Large intestine (tissue), 3 donors: ENCODE data around the gene ADAM19. TPM values are rescaled to one million over a fixed set of nuclear protein-coding genes. Genes with fewer than 3 reads are reported as not detected.

Experiments used
- DNase-seq, 2 donors: peaks; one replicate each; pipeline versions ENCODE4 v3.0.0 to v3.0.0-alpha.2; 2013
- H3K27ac ChIP-seq: one replicate; pipeline ENCODE4 v1.5.1; 2013; ENCODE audit warnings: low read length
- H3K27me3 ChIP-seq: 2 replicates; pipeline ENCODE4 v1.6.1; 2013; ENCODE audit warnings: low read length; ENCODE audit not compliant: control insufficient read depth, insufficient read depth
- H3K36me3 ChIP-seq: 2 replicates; pipeline ENCODE4 v1.6.1; 2013; ENCODE audit warnings: low read length; ENCODE audit not compliant: control insufficient read depth, insufficient read depth
- H3K4me1 ChIP-seq: one replicate; pipeline ENCODE4 v1.6.1; 2013; ENCODE audit warnings: low read length; ENCODE audit not compliant: control insufficient read depth, insufficient read depth
- H3K4me3 ChIP-seq: one replicate; pipeline ENCODE4 v1.5.1; 2013; ENCODE audit warnings: low read length
- H3K9me3 ChIP-seq: one replicate; pipeline ENCODE4 v1.6.1; 2013; ENCODE audit warnings: mild to moderate bottlenecking, low read depth, low read length, moderate library complexity; ENCODE audit not compliant: control insufficient read depth
- WGBS: methylation state at CpG from one replicate; pipeline ENCODE4 v1.1.5; 2013; ENCODE audit warnings: low lambda C conversion rate; ENCODE audit not compliant: insufficient coverage; 5-methylcytosine and 5-hydroxymethylcytosine counted together
- polyA plus RNA-seq: library from polyadenylated mRNA; unstranded; fragments of 120-200 nt; gene quantifications from one replicate; pipeline ENCODE4 v1.2.1, GENCODE V29; 2013

ADAM19 gene
- polyA plus RNA-seq, 1 donor = 13.6 TPM

GRCh38 chr5:157549954-157550549, 25.5 kb downstream of the ADAM19 start:
- Histone ChIP-seq H3K4me3 (no peak overlapping the region), H3K27ac (no peak overlapping the region), H3K9me3 (no peaks in the 10 kb centered on the region), H3K27me3 (no peaks in the 10 kb centered on the region), H3K36me3 (no peaks in the 10 kb centered on the region), H3K4me1 (peaks cover 5% of the 10 kb centered on the region)
- no peak for DNase-seq
- 100% methylated on average over 1 of the region's 5 CpGs for WGBS

GRCh38 chr5:157549283-157549629, 26.3 kb downstream of the ADAM19 start:
- Histone ChIP-seq H3K4me1 (no peaks in the 10 kb centered on the region), H3K4me3 (no peak overlapping the region), H3K9me3 (no peaks in the 10 kb centered on the region), H3K27ac (no peak overlapping the region), H3K27me3 (no peaks in the 10 kb centered on the region), H3K36me3 (no peaks in the 10 kb centered on the region)
- 90% methylated on average over 2 of the region's 3 CpGs for WGBS
- DNase-seq = no peak

- H3K9me3 ChIP-seq = no peaks in the 10 kb centered on the region
- DNase-seq = no peak
- no peak overlapping the region for H3K27ac ChIP-seq
- no peaks in the 10 kb centered on the region for H3K4me1 ChIP-seq
- H3K4me3 ChIP-seq = no peak overlapping the region
- no peaks in the 10 kb centered on the region for H3K36me3 ChIP-seq
- WGBS = no CpG with 5 or more reads among the region's 4 CpGs
- no peaks in the 10 kb centered on the region for H3K27me3 ChIP-seq
Observed at GRCh38 chr5:157548513-157549282, 26.9 kb downstream of the ADAM19 start.

GRCh38 chr5:157547941-157548512, 27.5 kb downstream of the ADAM19 start:
- Histone ChIP-seq H3K27me3 (no peaks in the 10 kb centered on the region), H3K4me3 (no peak overlapping the region), H3K27ac (no peak overlapping the region), H3K4me1 (no peaks in the 10 kb centered on the region), H3K36me3 (no peaks in the 10 kb centered on the region), H3K9me3 (no peaks in the 10 kb centered on the region)
- DNase-seq = no peak
- 71% methylated on average over 1 of the region's 3 CpGs for WGBS

- Histone ChIP-seq H3K36me3 (no peaks in the 10 kb centered on the region), H3K4me1 (no peaks in the 10 kb centered on the region), H3K27me3 (no peaks in the 10 kb centered on the region), H3K27ac (no peak overlapping the region), H3K4me3 (no peak overlapping the region), H3K9me3 (no peaks in the 10 kb centered on the region)
- DNase-seq = no peak
- WGBS = no CpG with 5 or more reads among the region's 6 CpGs
Observed at GRCh38 chr5:157546456-157547100, 29.0 kb downstream of the ADAM19 start.

- Histone ChIP-seq H3K27ac (no peak overlapping the region), H3K9me3 (no peaks in the 10 kb centered on the region), H3K36me3 (no peaks in the 10 kb centered on the region), H3K4me3 (no peak overlapping the region), H3K27me3 (no peaks in the 10 kb centered on the region), H3K4me1 (no peaks in the 10 kb centered on the region)
- no peak for DNase-seq
- no CpG with 5 or more reads among the region's 4 CpGs for WGBS
Observed at GRCh38 chr5:157545610-157546310, 29.8 kb downstream of the ADAM19 start.

GRCh38 chr5:157544623-157544989, 31.0 kb downstream of the ADAM19 start:
- Histone ChIP-seq H3K9me3 (no peaks in the 10 kb centered on the region), H3K36me3 (no peaks in the 10 kb centered on the region), H3K4me3 (no peak overlapping the region), H3K27me3 (no peaks in the 10 kb centered on the region), H3K4me1 (no peaks in the 10 kb centered on the region), H3K27ac (peak overlapping the region; percentile 31)
- no peak for DNase-seq
- 90% methylated on average over 2 of the region's 7 CpGs for WGBS

- H3K4me1 ChIP-seq = no peaks in the 10 kb centered on the region
- H3K36me3 ChIP-seq = no peaks in the 10 kb centered on the region
- no peaks in the 10 kb centered on the region for H3K27me3 ChIP-seq
- WGBS = 80% methylated on average over 1 of the region's 10 CpGs
- H3K27ac ChIP-seq = peak overlapping the region; percentile 31
- peak in 1 of 2 donors; percentile 22 for DNase-seq
- H3K9me3 ChIP-seq = no peaks in the 10 kb centered on the region
- no peak overlapping the region for H3K4me3 ChIP-seq
Observed at GRCh38 chr5:157543825-157544622, 31.6 kb downstream of the ADAM19 start.

- Histone ChIP-seq H3K4me1 (no peaks in the 10 kb centered on the region), H3K27ac (no peak overlapping the region), H3K27me3 (no peaks in the 10 kb centered on the region), H3K4me3 (no peak overlapping the region), H3K9me3 (no peaks in the 10 kb centered on the region), H3K36me3 (no peaks in the 10 kb centered on the region)
- WGBS = 100% methylated on average over 1 of the region's 14 CpGs
- no peak for DNase-seq
Observed at GRCh38 chr5:157542282-157543000, 33.1 kb downstream of the ADAM19 start.
